GM23248 (cell line): ENCODE data around the gene TNS3.

Experiments used
- EZH2 ChIP-seq: fragments of 200-600 bp; sonication (generic); IDR thresholded peaks from 2 replicates; pipeline ENCODE4 v1.6.1; 2018; ENCODE audit warnings: antibody characterized with exemption, mild to moderate bottlenecking; ENCODE audit not compliant: insufficient read depth, poor library complexity, severe bottlenecking
- EZH2phosphoT487 ChIP-seq: fragments of 200-600 bp; sonication (generic); IDR thresholded peaks from 2 replicates; pipeline ENCODE4 v1.6.1; 2018; ENCODE audit warnings: antibody characterized with exemption, moderate library complexity, mild to moderate bottlenecking, low read depth; ENCODE audit not compliant: insufficient read depth

GRCh38 chr7:47551668-47552440, 30.1 kb downstream of the TNS3 start:
- no peak for TF ChIP-seq EZH2phosphoT487
- TF ChIP-seq EZH2 = no peak
